ENCODE data around the gene FLNB.
A peak's percentile ranks its signal among the peaks of the same experiment; 100 is the strongest.
"Not testable (repeated sequence)": the region's sequence is repeated elsewhere in the genome, so short reads cannot be mapped to it uniquely, and the experiment has no call there.

Gene FLNB

DNA sequence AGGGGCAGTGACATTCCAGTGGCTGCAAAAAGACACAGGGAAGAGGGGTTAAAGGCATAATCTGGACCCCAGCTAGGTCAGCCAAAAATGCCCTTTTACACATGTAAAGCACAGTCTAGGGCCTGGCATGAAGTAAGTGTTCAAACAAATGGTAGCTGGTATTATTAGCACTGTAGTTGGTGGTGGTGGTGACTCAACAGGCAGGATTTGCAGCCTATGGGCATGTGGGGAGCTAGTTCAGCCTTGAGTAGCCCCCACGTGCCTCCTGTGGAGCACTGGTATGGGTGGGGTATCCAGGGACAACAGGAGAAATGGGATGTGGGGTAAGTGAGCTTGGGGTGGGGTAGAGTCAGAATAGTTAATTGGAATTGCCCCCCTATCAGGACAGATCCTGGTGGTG is 175.0 kb downstream of the FLNB start:
- no peak for DNase-seq (ENCODE audit: low spot score)

DNA sequence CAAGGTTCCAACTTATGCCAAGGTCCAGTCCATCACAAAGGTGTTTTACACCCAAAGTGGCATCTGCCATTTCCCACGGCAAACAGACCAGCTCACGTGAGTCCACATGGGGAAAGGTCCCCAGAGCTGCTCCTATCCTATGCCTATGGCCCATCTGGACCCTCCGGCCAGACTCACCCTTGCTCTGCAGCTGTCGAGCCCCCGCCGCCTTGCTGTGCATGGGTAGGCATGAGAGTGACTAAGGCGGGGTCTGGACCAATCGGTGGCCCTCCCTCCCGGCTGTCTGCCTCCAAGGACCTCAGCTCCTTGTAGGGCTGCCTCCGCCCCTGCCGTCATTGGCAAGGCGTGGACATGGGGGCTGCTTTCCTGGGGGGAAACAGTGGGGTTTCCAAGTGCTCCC is 175.7 kb downstream of the FLNB start:
- no peak for DNase-seq (ENCODE audit: low spot score)

DNA sequence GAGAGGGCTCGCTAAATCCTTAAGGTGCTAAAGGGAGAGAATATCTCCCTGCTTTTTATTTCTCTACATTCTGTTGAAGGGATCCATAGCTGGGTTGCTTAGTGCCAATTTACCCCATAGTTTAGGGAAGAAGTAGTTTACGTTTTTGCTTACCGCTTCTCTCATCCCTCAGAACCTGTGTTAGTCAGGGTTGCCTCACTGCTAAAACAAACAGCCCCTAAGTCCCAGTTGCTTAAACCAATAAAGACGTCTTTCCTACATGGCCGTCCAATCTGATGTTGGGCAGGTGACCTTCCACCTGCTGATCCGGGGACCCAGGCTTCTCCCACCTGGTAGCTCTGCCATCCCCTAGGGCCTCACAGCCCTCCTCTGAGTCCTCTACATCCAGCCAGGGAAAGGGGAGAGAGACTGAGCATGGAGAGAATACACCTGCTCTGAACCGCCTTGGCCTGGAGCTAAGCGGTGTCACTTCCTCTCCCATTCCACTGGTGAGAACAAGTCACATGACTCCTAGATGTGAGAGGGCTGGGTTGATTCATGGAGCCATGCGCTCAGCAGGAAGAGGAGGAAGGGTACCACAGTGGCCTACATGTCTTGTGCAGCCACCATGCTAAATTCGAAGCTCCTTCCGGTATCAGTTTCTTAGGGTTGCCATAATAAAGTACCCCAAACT is 176.2 kb downstream of the FLNB start:
- no peak for DNase-seq (ENCODE audit: low spot score)

DNA sequence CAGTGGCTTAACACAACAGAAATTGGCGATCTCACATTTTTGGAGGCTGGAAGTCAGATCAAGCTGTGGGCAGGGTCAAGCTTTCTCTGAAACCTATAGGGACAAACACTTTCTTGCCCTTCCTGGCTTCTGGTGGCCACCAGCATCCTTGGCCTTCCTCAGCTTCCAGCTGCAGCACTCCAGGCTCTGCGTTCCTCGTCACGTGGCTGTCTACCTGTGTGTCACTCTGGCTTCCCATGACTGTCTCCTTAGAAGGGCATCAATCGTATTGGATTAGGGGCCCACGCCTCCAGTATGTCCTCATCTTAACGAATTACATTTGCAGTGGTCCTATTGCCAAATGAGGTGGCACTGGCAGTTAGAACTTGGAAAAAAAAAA is 176.7 kb downstream of the FLNB start:
- DNase-seq (ENCODE audit: low spot score): no peak

DNA sequence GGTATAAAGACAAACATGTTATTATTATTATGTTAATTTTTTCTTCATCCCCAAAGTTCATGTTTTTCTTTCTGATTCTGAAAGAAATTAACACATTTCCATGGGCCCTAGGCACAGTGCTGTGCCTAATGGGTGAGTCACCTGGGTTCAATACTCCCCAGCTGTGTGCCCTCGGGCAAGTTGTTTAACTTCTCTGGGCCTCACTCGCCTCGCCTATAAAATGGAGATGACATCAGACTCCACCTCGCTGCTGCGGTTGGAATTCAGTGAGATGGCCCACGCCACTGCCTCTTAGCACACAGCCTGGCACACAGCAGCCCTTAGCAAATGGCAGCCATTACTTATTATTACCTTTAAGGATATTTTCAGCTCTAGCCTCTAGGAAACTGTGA is 179.9 kb downstream of the FLNB start:
- no peak for DNase-seq (ENCODE audit: low spot score)

DNA sequence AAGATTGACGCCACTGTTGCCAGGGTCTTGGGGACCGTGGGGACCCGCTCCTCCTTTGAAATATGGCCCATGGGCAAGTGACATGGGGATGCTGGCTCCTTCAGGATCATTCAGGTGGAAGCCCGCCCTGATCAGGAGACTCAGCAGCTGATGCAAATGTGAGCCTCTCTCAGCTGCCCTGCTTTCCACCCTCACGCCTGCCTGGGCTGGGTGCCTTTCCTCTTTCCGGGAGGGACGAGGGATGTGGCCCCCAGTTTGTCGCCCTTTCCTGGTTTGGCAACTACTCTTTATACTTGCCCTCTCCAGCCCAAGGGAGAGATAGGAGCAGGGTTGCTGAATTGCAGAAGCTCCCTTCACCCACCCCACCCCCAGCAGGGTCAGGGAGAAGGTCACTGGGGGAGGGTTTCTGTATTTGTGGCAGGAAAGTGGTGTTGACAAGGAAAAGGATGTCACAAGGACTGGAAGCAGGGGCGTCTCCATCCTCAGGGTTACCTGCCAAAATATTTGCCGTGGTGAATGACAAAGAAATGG is 180.8 kb downstream of the FLNB start:
- no peak for DNase-seq (ENCODE audit: low spot score)

DNA sequence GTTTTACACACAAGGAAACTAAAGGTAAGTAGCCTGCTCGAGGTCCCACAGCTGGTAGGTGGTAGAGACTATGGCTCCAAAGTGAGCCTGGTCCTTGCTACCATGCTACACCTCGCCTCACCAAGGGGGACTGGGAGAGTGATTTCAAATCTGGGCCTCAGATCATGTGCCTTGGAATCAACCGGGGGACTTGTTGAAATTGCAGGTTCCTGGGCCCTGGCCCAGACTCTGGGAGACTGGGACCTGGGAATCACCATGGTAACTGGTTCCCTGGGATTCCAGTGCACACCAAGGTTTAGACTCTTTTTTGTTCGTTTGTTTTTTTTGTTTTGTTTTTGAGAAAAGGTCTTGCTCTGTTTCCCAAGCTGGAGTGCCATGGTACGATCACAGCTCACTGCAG is 181.5 kb downstream of the FLNB start:
- no peak for DNase-seq (ENCODE audit: low spot score)

DNA sequence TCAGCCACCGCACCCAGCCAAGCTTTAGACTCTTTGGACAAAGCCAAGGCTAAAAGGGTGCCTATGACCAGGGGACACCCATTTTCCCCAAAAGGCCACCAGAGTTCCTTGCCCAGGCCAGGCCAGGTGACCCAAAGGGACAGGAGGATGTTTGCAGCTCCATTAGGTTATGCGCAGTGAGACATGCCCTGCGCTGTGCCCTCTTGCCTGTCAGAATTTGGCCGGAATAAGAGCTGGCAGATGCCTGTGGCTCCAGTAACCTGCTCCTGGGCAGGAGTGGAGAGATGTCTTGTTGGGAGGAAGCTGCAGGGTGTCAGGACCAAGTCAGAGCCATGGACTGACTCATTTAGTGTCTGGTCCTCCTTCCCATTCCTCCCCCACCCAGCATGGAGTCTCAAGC is 182.1 kb downstream of the FLNB start:
- DNase-seq (ENCODE audit: low spot score): no peak

DNA sequence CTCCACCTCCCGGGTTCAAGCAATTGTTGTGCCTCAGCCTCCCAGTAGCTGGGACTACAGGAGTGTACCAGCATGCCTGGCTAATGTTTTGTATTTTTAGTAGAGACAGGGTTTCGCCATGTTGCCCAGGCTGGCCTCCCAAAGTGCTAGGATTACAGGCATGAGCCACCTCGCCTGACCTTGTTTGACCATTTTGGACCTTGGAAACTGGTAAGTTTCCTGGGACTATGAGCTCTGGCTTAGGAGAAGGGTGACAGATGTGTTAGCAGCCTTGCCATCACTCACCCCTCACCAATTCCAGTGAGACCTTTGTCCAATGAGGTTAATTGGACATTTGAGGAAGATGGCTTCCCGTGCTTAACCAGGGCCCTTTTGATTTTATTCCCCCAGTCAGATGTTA is 182.7 kb downstream of the FLNB start:
- no peak for DNase-seq (ENCODE audit: low spot score)

DNA sequence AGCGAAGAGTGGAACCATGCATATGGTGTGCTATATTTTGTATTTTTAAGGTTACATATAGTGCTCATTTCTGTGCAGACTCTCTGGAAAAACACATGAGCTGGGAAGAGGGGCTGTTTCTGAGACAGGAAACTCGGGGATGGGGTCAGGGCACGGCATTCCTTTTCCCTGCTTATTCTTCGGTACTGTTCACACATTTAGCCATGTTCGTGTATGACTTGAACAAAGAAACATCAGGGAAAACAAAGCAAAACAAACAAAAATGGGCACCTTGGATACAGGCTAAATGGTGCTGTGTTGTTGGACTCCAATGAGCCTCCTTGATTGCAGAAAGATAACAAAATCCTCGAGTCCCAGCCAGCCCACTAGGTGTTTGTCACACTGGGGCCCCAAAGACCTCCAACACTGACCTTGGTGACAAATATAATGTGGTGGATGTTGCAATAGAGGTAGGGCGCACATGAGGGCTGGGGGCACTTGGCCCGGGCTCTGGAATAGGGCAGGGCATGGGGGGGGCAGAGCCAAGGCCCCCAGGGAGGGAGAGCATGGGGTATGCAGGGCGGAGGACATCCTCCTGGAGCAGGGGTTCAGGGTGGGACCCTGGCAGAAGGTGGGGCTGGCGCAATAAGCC is 183.3 kb downstream of the FLNB start:
- DNase-seq (ENCODE audit: low spot score): no peak

DNA sequence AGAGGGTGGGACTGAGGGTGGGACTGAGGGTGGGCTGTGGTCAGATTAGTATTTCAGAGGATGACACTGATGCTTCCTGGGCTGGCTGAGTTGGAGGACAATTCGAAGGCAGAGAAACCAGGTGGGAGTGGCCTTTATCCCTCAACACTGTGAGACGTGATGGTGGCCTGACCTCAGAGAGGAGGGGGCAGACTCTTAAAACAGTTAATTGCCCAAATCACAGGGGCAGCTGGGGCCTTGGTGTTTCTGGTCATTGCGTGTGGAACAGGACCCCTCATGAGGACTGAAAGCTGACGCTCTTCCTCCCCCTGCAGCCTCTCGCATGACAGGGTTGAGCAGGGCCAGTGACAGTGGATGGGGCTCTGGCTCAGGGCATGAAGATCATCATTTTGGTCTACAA is 183.8 kb downstream of the FLNB start:
- DNase-seq (ENCODE audit: low spot score): no peak

DNA sequence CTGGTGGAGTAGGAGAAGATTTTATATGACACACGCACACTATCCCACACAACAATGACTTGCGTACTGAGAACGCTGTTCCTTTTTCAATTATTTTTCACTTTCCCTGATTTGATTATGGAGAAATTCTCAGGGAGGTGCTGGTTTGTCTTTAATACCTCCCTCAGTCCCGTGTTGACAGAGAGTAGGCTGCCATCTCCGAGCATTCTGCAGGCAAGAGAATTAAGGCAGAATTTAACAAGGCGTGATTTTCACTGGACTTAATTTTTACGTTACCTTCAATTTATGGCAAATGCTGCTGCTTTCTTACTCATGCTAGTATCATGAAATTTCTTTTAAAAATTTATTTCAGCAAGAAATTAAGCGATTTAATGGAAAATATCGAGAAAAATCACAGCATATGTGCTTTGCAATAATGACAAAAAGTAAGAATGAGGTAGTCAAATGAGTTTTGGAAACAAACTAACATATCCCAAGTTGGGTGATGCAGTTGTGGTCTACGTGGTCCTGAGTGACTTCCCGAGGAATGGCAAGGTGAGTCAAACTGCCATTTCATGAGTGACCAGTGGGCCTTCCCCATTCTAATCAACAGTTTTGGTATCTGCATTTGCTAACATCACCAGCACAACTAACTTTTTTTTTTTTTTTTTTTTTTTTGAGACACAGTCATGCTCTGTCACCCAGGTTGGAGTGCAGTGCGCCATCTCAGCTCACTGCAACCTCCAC is 185.6 kb downstream of the FLNB start:
- no peak for DNase-seq (ENCODE audit: low spot score)

DNA sequence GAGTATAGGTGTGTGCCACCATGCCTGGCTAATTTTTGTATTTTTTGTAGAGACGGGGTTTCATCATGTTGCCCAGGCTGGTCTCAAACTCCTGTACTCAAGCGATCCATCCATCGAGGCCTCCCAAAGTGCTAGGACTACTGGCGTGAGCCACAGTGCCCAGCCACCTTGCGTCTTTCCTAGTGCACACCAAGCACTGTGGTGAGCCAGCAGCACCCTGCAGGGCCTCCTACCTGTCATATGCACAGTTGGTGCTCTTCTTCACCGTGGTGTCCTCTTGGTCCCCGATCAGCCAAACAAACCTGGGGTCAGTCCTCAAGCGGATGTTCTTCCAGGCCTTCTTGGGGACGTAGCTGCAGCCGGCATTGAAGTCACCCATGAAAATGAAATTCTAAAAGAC is 189.4 kb downstream of the FLNB start:
- no peak for DNase-seq (ENCODE audit: low spot score)

DNA sequence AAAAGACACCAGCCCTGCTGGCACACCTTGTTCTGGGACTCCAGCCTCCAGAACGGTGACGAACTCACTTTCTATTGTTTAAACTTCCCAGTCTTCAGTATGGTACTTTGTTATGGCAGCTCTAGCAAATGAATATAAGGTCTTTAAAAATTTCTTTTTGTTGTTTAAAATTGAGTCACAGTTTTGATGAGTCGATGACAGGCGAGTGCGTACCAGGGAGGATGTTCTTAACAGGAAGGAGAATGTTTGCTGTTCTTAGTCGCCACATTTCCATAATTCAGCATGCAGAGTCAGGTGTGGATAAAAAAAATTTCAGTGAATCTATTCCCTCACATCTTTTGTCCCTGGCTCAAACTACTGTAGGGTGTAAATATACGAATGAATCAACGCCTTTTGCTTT is 190.1 kb downstream of the FLNB start:
- no peak for DNase-seq (ENCODE audit: low spot score)

DNA sequence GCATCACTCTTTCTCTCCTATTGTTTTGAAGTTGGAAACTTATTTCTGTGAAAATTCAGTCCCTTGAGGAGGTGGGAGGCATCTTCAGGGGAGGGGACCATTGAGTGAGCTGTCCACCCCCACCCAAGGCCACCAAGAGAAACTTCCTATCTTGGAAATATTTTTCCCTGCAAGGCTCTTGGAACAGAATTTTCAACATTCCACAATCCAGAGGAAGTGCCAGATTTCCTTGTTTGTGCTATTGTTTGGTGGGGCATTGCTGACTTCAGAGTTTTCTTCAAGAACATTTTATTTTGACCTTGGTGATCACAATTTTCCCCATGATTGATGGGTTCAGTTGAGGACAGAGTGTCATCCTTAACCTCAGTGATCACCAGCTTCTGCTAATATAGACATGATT is 190.6 kb downstream of the FLNB start:
- DNase-seq (ENCODE audit: low spot score): no peak

DNA sequence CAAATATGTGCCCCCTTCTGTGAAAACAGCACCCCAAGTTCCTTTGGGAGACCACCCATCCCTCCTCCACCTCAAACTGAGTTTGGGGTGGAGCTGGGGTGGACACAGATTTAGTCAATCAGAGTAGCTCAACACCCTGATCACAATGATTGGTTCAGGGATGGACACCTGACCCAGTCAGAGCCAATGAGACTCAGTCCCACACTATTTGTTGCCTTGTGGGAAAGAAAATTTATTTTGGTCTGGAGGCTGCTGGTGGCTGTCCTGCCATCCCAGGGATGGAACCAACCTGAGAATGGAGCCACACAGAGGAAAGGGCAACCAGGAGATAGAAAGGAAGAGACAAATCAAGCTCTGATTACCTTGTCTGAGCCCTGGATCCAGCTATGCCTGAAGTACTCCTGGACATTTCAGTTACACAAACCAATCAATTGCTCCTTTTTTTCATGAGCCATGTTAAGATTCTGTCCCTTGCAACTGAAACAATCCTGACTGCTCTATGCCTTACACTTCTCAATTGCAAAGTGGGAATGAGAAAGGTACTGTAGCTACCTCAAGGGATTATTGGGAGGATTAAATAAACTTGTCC is 192.0 kb downstream of the FLNB start:
- no peak for DNase-seq (ENCODE audit: low spot score)

DNA sequence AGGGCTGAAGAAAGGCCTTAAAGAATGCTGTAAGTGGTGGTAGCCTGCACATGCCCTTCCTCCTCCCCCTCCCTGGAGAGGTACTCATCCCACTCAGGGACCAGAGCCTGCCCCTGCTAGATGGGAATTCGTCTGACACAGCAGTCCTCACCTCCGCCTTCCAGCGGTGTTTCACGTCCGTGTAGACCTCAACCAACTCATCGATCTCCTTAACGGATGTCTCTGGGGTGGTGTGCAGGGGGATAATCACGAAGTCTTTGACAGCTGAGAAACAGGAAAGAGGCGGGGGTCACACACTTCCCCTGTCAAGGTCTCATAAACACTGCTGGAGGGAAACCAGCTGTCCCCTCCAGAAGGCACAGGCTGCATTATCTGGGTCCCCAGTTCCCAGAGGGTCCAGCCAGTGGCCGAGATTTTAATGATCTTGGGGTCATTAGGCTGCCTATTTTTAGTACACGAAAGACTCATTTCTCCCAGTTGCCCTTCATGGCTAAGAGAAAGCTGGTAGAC is 192.7 kb downstream of the FLNB start:
- no peak for DNase-seq (ENCODE audit: low spot score)

DNA sequence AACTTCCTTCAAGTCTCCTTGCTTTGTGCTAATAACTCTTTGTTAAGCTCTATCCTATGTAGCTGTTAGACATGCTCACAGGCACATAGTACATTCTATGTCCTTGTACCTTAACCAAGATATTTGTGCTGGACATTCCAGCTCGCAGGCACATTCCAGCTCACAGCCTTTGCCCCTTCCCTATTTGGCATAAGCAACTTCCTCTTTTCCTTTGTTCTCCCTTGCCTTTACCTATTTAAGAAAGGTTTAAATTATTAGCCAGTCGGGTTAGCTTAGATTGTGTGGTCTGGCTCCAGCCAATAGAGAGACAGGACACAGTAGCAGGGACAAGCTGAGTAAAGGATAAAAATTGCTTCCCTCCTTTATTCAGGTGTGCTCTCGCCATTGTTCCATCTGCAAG is 193.2 kb downstream of the FLNB start:
- not testable (repeated sequence) for DNase-seq (ENCODE audit: low spot score)

DNA sequence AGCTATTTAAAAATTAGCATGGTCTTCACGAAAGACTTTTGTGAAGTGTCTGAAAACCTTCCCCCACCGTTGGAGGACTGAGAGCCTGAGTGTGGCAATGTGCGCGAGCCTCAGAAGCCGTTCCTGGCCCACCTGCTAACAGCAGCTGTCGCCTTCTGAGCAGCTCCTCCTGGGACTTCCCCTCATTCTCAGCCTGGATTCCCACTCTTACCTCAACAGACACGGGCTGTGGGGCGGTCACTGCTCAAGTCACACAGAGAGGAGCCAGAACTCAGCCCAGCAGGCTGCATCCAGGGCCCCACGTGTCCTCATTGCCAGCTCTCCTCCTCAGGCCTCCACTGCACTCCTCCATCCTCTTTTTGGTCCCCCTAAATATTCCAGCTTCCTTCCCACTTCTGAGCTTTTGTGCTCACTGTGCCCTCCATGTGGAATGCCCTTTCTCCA is 194.7 kb downstream of the FLNB start:
- peak; percentile 50 for DNase-seq (ENCODE audit: low spot score)

DNA sequence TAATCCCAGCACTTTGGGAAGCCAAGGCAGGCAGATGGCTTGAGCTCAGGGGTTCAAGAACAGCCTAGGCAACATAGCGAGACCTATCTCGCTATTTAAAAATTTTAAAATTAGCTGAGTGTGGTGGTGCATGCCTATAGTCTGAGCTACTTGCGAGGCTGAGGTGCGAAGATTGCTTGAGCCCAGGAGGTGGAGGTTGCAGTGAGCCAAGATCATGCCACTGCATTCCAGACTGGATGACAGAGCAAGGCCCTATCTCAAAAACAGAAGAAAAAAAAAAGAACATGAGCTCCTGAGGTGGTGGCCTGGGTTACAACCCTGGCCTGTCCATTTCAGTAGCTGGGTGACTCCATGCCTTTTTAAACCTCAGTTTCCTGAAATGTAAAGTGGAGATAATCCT is 195.3 kb downstream of the FLNB start:
- no peak for DNase-seq (ENCODE audit: low spot score)

DNA sequence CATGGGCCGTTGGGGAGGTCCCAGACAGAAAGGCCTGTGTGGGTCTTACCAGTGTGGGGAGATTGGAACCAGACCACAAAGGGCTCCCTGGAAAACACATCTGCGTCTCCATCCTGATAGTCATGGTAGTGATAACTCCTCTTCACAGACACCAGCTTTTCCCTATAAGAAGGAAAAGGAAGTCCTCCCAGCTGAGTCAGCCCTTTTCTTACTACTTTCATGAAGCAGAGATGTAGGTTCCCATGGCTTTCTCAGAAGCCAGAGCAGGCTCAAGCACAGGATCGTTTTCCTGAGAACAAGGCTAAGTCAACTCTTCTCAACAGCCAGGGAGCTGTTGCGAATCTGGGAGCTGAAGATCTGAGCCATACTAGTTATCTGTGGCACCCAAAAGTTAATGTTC is 196.5 kb downstream of the FLNB start:
- no peak for DNase-seq (ENCODE audit: low spot score)

DNA sequence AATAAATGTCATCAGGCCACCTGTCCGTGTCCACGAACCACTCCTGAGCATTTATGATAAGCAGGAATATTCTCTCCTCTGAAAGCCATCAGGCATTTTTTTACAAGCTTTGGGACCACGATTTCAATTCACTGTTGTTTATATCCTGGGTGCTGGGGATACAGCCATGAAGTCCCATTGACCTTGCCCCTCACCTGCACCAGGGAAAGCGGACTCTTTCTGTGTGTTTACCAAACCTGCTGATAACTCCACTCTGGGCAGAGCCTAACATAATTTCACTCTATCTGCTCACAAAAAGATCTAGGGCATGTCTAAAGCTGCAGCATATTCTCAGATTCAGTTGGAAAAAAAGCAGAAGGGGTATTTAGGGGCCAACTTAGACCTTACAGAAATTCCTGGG is 197.8 kb downstream of the FLNB start:
- no peak for DNase-seq (ENCODE audit: low spot score)
